PFSK-1 (cell line): ENCODE measurements around the gene MITF.

Experiments used
- POLR2AphosphoS5 ChIP-seq: IDR thresholded peaks from 2 replicates; pipeline ENCODE4 v1.6.1; 2012; ENCODE audit warnings: low read depth, mild to moderate bottlenecking, control low read depth, low read length, moderate library complexity
- SIN3A ChIP-seq: IDR thresholded peaks from 2 replicates; pipeline ENCODE4 v1.6.1; 2012; ENCODE audit warnings: mild to moderate bottlenecking, low read length, moderate library complexity, borderline replicate concordance; ENCODE audit not compliant: insufficient read depth

DNA sequence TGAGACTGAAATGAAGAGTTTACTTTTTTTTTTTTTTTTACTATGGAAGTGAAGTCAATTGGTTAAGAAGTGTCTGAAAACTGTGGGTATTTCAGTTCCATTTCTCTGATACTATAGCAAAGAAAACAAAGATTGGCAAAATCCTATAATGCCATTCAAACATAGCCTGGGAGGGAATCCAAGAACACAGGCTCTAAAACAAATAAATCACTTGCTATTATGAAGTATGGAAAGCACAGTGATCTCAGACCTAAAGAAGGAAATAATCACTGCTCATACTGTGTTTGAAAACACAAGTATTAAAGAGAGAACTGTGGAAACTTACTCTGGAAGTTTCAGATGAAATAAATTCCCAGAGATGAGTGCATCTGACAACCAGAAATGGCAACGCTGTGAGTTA is 272.3 kb downstream of the MITF start:
- TF ChIP-seq POLR2AphosphoS5 (no peak), SIN3A (no peak)
